HG02763 (cell line): ENCODE data around the gene B4GALT2.

Experiments used
- ATAC-seq: cut with Tn5 transposase; IDR thresholded peaks from one replicate; pipeline ENCODE4 v1.9.1; 2021; ENCODE audit warnings: mild to moderate bottlenecking, moderate library complexity; ENCODE audit not compliant: unreplicated experiment

The B4GALT2 gene

GRCh38 chr1:44025816-44026215 is 46.8 kb downstream of the B4GALT2 start:
- no peak for ATAC-seq

GRCh38 chr1:44027320-44027719 is 48.3 kb downstream of the B4GALT2 start:
- no peak for ATAC-seq

GRCh38 chr1:44029260-44029910 is 50.4 kb downstream of the B4GALT2 start:
- peak; percentile 6 for ATAC-seq

- peak; percentile 83 for ATAC-seq
Measured at GRCh38 chr1:44029911-44030604, 51.0 kb downstream of the B4GALT2 start.

GRCh38 chr1:44030605-44031251 is 51.7 kb downstream of the B4GALT2 start:
- peak; percentile 6 for ATAC-seq

GRCh38 chr1:44031252-44032169 is 52.5 kb downstream of the B4GALT2 start, which contains the start of gene SLC6A9:
Gene SLC6A9, minus strand, starts transcription at chr1:44031462. Its CDS starts 7,185 bp downstream, at chr1:44024277.
- no peak for ATAC-seq

GRCh38 chr1:44032170-44032790 is 53.3 kb downstream of the B4GALT2 start:
- ATAC-seq = no peak

GRCh38 chr1:44033041-44033575 is 54.1 kb downstream of the B4GALT2 start:
- ATAC-seq = no peak

GRCh38 chr1:44033756-44034155 is 54.7 kb downstream of the B4GALT2 start:
- ATAC-seq = no peak

GRCh38 chr1:44034423-44034822 is 55.4 kb downstream of the B4GALT2 start:
- ATAC-seq = no peak

GRCh38 chr1:44034976-44035716 is 56.1 kb downstream of the B4GALT2 start:
- no peak for ATAC-seq

- no peak for ATAC-seq
Measured at GRCh38 chr1:44035726-44036408, 56.9 kb downstream of the B4GALT2 start.

- ATAC-seq = no peak
Measured at GRCh38 chr1:44036409-44037139, 57.6 kb downstream of the B4GALT2 start.

- no peak for ATAC-seq
Measured at GRCh38 chr1:44037154-44037553, 58.1 kb downstream of the B4GALT2 start.

- ATAC-seq = no peak
Measured at GRCh38 chr1:44038876-44039657, 60.1 kb downstream of the B4GALT2 start.

GRCh38 chr1:44040418-44040817 is 61.4 kb downstream of the B4GALT2 start:
- ATAC-seq = no peak
